ENCODE data around the gene ZNF468. TPM values are rescaled to one million over a fixed set of nuclear protein-coding genes. Genes with fewer than 3 reads are reported as not detected.
A peak's percentile ranks its signal among the peaks of the same experiment; 100 is the strongest.
"Not testable (repeated sequence)": the region's sequence is repeated elsewhere in the genome, so short reads cannot be mapped to it uniquely, and the experiment has no call there.

Gene ZNF468
- polyA plus RNA-seq (2013, experiment 1 of 2; ENCODE audit: insufficient read length): 8.7 TPM
- polyA plus RNA-seq (2013, experiment 2 of 2; ENCODE audit: insufficient read length): 8.0 TPM

- peak; percentile 63 for DNase-seq
Measured at GRCh38 chr19:52857378-52858191, at the start of gene ZNF468. Gene ZNF468, minus strand, starts transcription at chr19:52857619. Its CDS starts 3,347 bp downstream, at chr19:52854272.

GRCh38 chr19:52904052-52904780 lies 46.8 kb upstream of the ZNF468 start:
- DNase-seq: not testable (repeated sequence)

DNA sequence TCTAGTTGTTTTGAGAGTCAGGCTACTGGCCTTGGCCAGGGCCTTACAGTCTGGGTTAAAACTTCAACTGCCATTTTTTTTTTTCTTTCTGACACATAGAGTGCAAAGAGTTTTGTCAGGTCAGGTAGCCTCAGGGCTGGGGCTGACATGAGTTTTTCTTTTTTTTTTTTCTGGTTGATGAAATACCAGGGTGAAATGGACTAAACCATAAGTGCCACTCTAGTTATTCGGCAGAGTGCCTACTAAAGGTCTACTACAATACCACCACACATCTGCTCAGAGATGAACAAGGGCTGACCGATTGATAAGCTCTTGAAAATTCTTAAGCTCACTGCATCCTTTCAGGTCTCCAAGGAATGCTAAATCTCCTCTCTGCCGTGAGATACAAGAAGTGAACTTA lies 44.4 kb upstream of the ZNF468 start:
- no peak for DNase-seq

GRCh38 chr19:52898596-52898995 lies 41.2 kb upstream of the ZNF468 start:
- DNase-seq: not testable (repeated sequence)

- peak; percentile 4 for DNase-seq
Measured at GRCh38 chr19:52898101-52898500, 40.7 kb upstream of the ZNF468 start.

- DNase-seq: peak; percentile 93
Measured at GRCh38 chr19:52897138-52897935, 39.9 kb upstream of the ZNF468 start, which contains the start of gene ZNF320. Gene ZNF320, minus strand, starts transcription at chr19:52897635. Its CDS starts 7,380 bp downstream, at chr19:52890255.

- peak; percentile 7 for DNase-seq
Measured at GRCh38 chr19:52896431-52897137, 39.2 kb upstream of the ZNF468 start.

GRCh38 chr19:52891336-52891735 lies 33.9 kb upstream of the ZNF468 start:
- DNase-seq: no peak

DNA sequence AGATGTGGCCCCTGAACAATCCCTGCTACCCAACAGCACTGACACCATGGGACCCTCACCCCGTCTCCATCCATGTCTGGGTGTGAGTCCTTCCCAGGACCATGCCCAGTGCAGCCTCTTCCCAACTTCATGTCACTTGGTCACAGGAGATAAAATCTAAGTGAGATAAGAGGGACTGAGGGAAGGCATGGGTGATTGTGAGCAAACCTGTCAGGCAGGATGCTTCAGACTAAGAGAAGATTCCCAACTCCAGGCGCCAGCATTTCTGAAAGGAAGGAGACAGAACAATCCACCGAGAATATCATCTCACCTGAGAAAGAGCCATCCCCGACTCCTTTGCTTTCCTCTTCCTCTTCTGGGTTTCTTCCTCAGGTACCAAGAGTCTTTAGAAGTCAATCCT lies 32.5 kb upstream of the ZNF468 start:
- DNase-seq: no peak

- no peak for DNase-seq
Measured at GRCh38 chr19:52889076-52889475, 31.7 kb upstream of the ZNF468 start.

DNA sequence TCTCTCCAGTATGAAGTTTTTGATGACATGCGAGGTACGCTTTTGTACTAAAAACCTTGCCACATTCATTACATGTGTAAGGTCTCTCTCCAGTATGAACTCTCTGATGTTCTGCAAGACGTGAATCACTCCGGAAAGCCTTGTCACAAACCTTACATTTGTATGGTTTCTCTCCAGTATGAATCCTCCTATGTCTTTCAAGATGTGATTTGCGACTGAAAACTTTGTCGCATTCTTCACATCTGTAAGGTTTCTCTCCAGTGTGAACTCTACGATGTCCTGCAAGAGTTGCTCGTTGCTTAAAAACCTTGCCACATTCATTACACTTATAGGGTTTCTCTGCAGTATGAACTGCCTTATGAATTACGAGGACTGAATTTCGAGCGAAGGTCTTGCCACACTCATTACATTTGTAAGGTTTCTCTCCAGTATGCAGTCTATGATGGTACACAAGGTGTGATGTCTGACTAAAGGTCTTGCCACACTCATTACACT lies 23.5 kb upstream of the ZNF468 start:
- DNase-seq: no peak

DNA sequence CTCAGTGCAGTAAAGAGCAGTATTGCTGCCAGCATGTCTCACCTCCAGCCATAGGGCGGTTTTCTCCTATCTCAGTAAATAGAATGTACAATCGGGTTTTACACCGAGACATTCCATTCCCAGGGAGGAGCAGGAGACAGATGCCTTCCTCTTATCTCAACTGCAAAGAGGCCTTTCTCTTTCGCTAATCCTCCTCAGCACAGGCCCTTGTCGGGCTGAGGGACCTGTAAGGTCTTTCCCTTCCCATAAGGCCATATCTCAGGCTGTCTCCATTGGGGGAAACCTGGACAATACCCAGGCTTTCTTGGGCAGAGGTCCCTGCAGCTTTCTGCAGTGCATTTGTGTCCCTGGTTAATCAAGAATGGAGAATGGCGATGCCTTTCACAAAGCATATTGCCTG lies 15.6 kb upstream of the ZNF468 start:
- DNase-seq: not testable (repeated sequence)

DNA sequence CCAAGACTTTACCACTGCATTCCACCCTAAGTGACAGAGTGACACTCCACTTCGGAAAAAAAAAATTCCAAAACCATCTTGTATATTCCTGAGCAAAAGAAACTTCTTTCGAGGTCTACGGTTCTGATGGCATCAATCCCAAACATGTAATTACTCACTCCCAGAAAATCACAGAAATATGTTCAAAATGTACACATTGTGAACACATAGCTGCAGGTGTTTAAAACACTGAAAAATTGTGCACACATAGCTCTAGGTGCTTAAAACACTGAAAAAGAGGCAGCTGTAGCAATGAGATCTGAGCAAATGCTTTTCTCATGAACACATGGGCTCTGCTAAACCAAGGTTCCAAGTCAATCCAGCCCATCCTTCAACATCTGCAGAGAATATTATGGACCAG lies 14.0 kb upstream of the ZNF468 start:
- DNase-seq: no peak

DNA sequence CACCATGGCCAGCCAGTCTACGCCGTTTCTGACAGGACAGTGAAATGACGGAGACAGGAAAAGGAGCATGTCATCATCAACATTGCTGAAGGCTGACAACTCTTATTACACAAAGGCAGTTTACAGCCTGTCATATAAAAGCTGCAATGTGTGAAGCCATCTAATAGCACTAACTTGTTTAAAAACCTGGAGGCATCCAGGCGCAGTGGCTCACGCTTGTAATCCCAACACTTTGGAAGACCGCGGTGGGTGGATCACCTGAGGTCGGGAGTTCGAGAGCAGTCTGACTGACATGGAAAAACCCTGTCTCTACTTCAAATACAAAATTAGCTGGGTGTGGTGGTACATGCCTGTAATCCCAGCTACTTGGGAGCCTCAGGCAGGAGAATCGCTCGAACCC lies 10.6 kb upstream of the ZNF468 start:
- DNase-seq: not testable (repeated sequence)

DNA sequence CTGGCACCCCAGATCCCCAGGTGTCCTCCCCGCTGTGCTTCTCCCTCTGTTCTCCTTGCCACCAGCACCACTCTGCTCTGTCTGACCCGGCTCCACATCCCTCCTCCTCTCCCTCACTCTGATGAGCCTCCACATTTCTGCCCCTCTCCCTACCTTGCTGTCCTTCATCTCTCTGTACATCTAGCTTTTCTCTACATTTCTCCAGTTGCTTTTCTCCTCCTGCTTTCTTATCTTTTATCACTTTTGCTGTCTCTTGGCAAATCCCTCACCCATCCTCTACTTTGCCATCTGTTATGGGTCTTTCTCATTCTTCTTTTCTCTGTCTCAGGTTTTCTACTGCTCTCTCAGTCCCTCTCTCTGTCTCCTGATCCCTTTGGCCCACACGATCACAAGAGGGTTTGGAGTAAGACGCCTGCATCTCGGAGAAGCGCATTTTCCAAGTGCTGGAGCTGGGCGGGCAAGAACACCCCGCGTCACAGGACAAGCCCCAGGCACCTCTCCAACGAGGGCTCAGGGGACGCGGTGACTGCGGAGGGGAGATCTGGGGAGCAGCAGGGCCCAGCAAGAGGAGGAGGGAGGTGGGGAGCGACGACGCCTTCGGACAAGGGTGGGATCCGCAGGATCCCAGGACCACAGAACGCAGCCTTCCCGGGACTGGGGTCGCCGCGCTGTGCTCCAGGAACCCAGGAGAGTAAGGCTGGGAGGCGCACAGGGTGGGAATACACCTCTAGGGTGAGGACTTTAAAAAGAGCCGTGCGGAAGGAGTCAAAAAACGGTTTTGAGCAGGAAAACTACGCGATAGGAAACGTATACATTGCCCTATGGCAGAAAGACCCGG lies 660 bp downstream of the ZNF468 start:
- peak; percentile 8 for DNase-seq

GRCh38 chr19:52847352-52847751 lies 10.1 kb downstream of the ZNF468 start:
- not testable (repeated sequence) for DNase-seq

DNA sequence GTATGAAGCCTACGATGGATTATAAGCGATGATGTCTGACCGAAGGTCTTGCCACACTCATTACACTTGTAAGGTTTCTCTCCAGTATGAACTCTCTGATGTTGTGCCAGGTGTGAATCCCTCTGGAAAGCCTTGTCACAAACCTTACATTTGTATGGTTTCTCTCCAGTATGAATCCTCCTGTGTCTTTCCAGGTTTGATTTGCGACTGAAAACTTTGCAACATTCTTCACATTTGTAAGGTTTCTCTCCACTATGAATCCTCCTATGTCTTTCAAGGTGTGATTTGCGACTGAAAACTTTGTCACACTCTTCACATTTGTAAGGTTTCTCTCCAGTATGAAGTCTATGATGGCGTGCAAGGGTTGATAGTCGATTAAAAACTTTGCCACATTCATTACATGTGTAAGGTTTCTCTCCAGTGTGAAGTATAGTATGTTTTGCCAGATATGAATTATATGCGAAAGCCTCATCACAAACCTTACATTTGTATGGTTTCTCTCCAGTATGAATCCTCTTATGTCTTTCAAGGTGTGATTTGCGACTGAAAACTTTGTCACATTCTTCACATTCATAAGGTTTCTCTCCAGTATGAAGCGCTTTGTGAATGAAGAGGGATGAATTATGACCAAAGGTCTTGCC lies 16.5 kb downstream of the ZNF468 start:
- not testable (repeated sequence) for DNase-seq

DNA sequence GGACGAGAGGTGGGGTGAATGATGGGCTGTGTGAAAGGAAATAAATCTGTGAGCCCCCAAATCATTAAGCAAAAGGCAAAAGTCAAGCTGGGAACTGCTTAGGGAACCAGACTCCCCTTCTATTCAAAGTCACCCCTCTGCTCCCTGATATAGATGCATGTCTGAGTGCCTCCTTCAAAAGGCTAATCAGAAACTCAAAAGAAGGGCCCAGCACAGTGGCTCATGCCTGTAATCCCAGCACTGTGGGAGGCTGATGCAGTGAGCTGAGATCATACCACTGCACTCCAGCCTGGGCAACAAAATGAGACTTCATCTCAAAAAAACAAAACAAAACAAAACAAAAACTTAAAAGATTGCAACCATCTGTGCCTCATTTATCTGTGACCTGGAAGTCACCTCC lies 23.1 kb downstream of the ZNF468 start:
- DNase-seq: not testable (repeated sequence)

DNA sequence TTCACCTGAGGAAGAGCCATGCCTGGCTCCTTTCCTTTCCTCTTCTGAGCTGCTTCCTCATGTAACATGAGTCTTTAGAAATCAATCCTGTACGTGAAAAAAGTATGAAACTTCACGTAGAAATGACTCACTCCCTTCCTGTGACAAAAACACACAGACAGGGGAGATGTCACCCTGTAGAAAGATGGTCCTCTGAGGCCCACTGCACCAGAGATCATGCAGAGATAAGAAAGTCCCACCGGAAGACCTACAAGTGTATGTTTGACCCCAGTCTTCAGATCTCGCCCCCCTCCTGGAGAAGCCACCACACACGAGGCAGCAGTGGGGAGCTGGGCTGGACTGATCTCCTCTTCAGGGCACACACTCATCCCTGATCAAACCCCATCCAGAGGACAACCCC lies 23.9 kb downstream of the ZNF468 start:
- DNase-seq: not testable (repeated sequence)

GRCh38 chr19:52829866-52830265 lies 27.6 kb downstream of the ZNF468 start:
- DNase-seq: not testable (repeated sequence)
